HG02678 (cell line): ENCODE measurements around the gene CTNNA3.

Experiments
- ATAC-seq: cut with Tn5 transposase; IDR thresholded peaks from one replicate; pipeline ENCODE4 v1.9.1; 2021; ENCODE audit warnings: mild to moderate bottlenecking, moderate library complexity; ENCODE audit not compliant: unreplicated experiment

Gene CTNNA3

GRCh38 chr10:67049988-67050387, 646.0 kb downstream of the CTNNA3 start:
- no peak for ATAC-seq

GRCh38 chr10:67046507-67046906, 649.5 kb downstream of the CTNNA3 start:
- no peak for ATAC-seq

GRCh38 chr10:67045404-67045803, 650.6 kb downstream of the CTNNA3 start:
- no peak for ATAC-seq

GRCh38 chr10:67043041-67043440, 653.0 kb downstream of the CTNNA3 start:
- no peak for ATAC-seq

- ATAC-seq, result no peak
These were observed 659.2 kb downstream of the CTNNA3 start for GRCh38 chr10:67036808-67037207.

GRCh38 chr10:67033878-67034277, 662.1 kb downstream of the CTNNA3 start:
- no peak for ATAC-seq

GRCh38 chr10:67022099-67022498, 673.9 kb downstream of the CTNNA3 start:
- no peak for ATAC-seq

GRCh38 chr10:67017218-67017617, 678.8 kb downstream of the CTNNA3 start:
- ATAC-seq, result no peak

GRCh38 chr10:67015225-67015624, 680.8 kb downstream of the CTNNA3 start:
- ATAC-seq, result no peak

- no peak for ATAC-seq
These were observed 684.0 kb downstream of the CTNNA3 start for GRCh38 chr10:67011981-67012380.

GRCh38 chr10:67011480-67011879, 684.5 kb downstream of the CTNNA3 start:
- ATAC-seq, result no peak

- no peak for ATAC-seq
These were observed 690.0 kb downstream of the CTNNA3 start for GRCh38 chr10:67005981-67006380.

- ATAC-seq, result no peak
These were observed 691.3 kb downstream of the CTNNA3 start for GRCh38 chr10:67004690-67005089.

- no peak for ATAC-seq
These were observed 696.0 kb downstream of the CTNNA3 start for GRCh38 chr10:66999762-67000545.

- no peak for ATAC-seq
These were observed 699.0 kb downstream of the CTNNA3 start for GRCh38 chr10:66996996-66997395.

- no peak for ATAC-seq
These were observed 705.7 kb downstream of the CTNNA3 start for GRCh38 chr10:66990143-66990830.

- no peak for ATAC-seq
These were observed 712.5 kb downstream of the CTNNA3 start for GRCh38 chr10:66983475-66983818.

- ATAC-seq, result no peak
These were observed 713.1 kb downstream of the CTNNA3 start for GRCh38 chr10:66982792-66983474.

GRCh38 chr10:66982053-66982420, 714.0 kb downstream of the CTNNA3 start:
- ATAC-seq, result no peak

GRCh38 chr10:66981361-66982052, 714.5 kb downstream of the CTNNA3 start:
- ATAC-seq, result no peak

GRCh38 chr10:66980246-66980815, 715.7 kb downstream of the CTNNA3 start:
- no peak for ATAC-seq
